Prostate gland (tissue), 2 donors: Measurements from ENCODE around the gene SLC39A11.

Source experiments
- CTCF ChIP-seq, 4 experiments: fragments of 200-600 bp in 2 of 4; fragments of 450-650 bp in 2 of 4; sonication (generic) in 2 of 4; IDR thresholded peaks; 1 replicate in 3 of 4; 2 replicates in 1 of 4; pipeline ENCODE4 v1.5.1; 2016 to 2019; ENCODE audit warnings: antibody characterized with exemption in 4 of 4, mild to moderate bottlenecking in 2 of 4, moderate library complexity in 2 of 4
- POLR2A ChIP-seq: fragments of 450-650 bp; IDR thresholded peaks from one replicate; pipeline ENCODE4 v1.6.1; 2016; ENCODE audit warnings: antibody characterized with exemption, mild to moderate bottlenecking

DNA sequence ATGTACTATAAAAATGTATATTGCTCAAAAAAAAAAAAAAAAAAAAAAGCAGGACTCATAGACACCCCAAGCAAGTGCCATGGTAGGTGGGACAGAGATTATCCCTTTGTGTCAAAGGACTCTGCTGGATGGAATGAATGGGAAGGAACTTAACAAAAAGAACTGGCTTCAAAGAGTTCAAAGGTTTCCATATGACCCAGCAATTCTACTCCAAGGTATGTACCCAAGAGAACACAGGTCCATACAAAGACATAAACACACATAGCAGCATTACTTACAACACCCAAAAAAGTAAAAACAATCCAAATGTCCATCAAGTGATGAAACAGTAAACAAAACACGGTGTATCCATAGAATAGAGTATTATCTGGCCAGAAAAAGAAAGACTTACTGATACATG, 255.2 kb downstream of the SLC39A11 start:
- no peak for TF ChIP-seq CTCF (IDR thresholded peaks at IDR 0.05)
- TF ChIP-seq POLR2A: no peak
